Psoas muscle (tissue), 8 donors: ENCODE results near the gene TYW1. TPM values are rescaled to one million over a fixed set of nuclear protein-coding genes. Genes with fewer than 3 reads are reported as not detected.
"Not testable (repeated sequence)": the region's sequence is repeated elsewhere in the genome, so short reads cannot be mapped to it uniquely, and the experiment has no call there.

Source experiments
- ATAC-seq, 4 donors: fragments of 200-7000 bp; cut with Tn5 transposase; one replicate each; pipeline ENCODE4 v1.9.1; 2020; ENCODE audit warnings: moderate library complexity in 3 of 4, mild to moderate bottlenecking in 2 of 4
- DNase-seq, 2 donors: peaks; one replicate each; pipeline ENCODE4 v3.0.0-alpha.2; 2020
- H3K27ac ChIP-seq: fragments of 200-600 bp; one replicate; pipeline ENCODE4 v1.8.0; 2022
- H3K27me3 ChIP-seq, 3 donors: fragments of 200-600 bp in 1 of 3; one replicate each; pipeline versions ENCODE4 v1.6.1 to v1.8.0; 2013 to 2022; ENCODE audit warnings: low read length in 2 of 3, mild to moderate bottlenecking in 2 of 3, moderate library complexity in 1 of 3; ENCODE audit not compliant: insufficient read depth in 3 of 3
- H3K36me3 ChIP-seq, 2 donors: fragments of 200-600 bp in 1 of 2; one replicate each; pipeline versions ENCODE4 v1.6.1 to v1.8.0; 2013 to 2022; ENCODE audit warnings: low read depth in 1 of 2, mild to moderate bottlenecking in 1 of 2, moderate library complexity in 1 of 2; ENCODE audit not compliant: insufficient read depth in 1 of 2
- H3K4me1 ChIP-seq: fragments of 200-600 bp; one replicate; pipeline ENCODE4 v1.8.0; 2022
- H3K4me3 ChIP-seq: fragments of 200-600 bp; one replicate; pipeline ENCODE4 v1.8.0; 2022; ENCODE audit warnings: mild to moderate bottlenecking
- H3K9me3 ChIP-seq: fragments of 200-600 bp; one replicate; pipeline ENCODE4 v1.8.0; 2022
- WGBS, 3 donors: extraction: QIAGEN DNeasy Blood & Tissue Kit; methylation state at CpG; one replicate each; pipeline versions ENCODE4 v1.1.6 to v1.1.7; 2013; 5-methylcytosine and 5-hydroxymethylcytosine counted together
- intact Hi-C, 2 donors: fragments of 100-400 bp; cut with DNase I; formaldehyde crosslinking; loops; one replicate each; pipeline versions ENCODE4 v1.11.0 to v1.14.2; 2022
- polyA plus RNA-seq, 3 donors: library from polyadenylated mRNA; stranded (reverse); fragments of 200-250 nt; gene quantifications; one replicate each; pipeline ENCODE4 v1.2.3, GENCODE V29; 2013
- total RNA-seq, 4 donors: library from RNA; stranded (reverse); fragmentation: NEBNext Ultra II Directional in 2 of 4; extraction: Animal tissue kit (Norgen Biotek cat#: 25700) in 2 of 4; gene quantifications; one replicate each; pipeline versions ENCODE4 v1.2.1 to v1.2.4, GENCODE V29; 2021 to 2023
- TF ChIP-seq, protein P1 (sequence below): fragments of 200-600 bp; IDR thresholded peaks from one replicate; pipeline ENCODE4 v1.8.0; 2022; ENCODE audit warnings: antibody characterized with exemption
- donor health status: healthy with polysubstance abuse.
- donor health status: DM: no; HTN: no; CAD: no; lungs with moderate emphysema.
- donor health status: Bipolar disorder and iron deficiency.
- donor health status: healthy.
- donor health status: DM: yes; HTN: yes; CAD: no.
- donor health status: DM: no; HTN: no; CAD: no.
- donor health status: DM: no; HTN: no; CAD: no.
- donor health status: DM: yes; HTN: yes; CAD: no.

Gene TYW1
- total and polyA plus RNA-seq, 7 donors = 9.3 to 20.1 (median 10.7) TPM

DNA sequence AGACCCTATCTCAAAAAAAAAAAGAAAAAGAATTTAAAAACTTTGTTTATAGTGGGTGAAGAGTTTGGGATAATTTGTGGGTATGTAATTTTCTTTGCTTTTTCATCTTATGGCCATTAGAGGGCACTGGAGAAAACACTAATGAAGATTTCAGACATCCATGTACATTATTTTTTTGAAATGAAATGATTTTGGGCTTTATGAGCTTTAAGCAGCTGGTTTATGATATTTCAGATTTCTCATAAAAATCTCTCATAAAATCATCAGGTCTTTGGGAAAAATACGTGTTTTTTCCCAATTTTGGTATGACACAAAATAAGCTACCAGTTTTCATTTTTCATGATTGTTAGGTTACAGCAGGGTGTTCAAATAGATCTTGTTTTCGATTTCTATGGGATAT is 44.2 kb downstream of the TYW1 start:
- TF ChIP-seq, protein P1, sequence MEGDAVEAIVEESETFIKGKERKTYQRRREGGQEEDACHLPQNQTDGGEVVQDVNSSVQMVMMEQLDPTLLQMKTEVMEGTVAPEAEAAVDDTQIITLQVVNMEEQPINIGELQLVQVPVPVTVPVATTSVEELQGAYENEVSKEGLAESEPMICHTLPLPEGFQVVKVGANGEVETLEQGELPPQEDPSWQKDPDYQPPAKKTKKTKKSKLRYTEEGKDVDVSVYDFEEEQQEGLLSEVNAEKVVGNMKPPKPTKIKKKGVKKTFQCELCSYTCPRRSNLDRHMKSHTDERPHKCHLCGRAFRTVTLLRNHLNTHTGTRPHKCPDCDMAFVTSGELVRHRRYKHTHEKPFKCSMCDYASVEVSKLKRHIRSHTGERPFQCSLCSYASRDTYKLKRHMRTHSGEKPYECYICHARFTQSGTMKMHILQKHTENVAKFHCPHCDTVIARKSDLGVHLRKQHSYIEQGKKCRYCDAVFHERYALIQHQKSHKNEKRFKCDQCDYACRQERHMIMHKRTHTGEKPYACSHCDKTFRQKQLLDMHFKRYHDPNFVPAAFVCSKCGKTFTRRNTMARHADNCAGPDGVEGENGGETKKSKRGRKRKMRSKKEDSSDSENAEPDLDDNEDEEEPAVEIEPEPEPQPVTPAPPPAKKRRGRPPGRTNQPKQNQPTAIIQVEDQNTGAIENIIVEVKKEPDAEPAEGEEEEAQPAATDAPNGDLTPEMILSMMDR = peak; percentile 41
- WGBS, 3 donors = 31 to 39% (median 31%) methylated on average over 2 of the region's 2 CpGs
- ATAC-seq, H3K9me3 ChIP-seq, H3K4me3 ChIP-seq, DNase-seq, H3K27ac ChIP-seq, H3K36me3 ChIP-seq, intact Hi-C loops, H3K27me3 ChIP-seq: not testable (repeated sequence)
- H3K4me1 ChIP-seq = peaks cover 20% of the 10 kb centered on the region

DNA sequence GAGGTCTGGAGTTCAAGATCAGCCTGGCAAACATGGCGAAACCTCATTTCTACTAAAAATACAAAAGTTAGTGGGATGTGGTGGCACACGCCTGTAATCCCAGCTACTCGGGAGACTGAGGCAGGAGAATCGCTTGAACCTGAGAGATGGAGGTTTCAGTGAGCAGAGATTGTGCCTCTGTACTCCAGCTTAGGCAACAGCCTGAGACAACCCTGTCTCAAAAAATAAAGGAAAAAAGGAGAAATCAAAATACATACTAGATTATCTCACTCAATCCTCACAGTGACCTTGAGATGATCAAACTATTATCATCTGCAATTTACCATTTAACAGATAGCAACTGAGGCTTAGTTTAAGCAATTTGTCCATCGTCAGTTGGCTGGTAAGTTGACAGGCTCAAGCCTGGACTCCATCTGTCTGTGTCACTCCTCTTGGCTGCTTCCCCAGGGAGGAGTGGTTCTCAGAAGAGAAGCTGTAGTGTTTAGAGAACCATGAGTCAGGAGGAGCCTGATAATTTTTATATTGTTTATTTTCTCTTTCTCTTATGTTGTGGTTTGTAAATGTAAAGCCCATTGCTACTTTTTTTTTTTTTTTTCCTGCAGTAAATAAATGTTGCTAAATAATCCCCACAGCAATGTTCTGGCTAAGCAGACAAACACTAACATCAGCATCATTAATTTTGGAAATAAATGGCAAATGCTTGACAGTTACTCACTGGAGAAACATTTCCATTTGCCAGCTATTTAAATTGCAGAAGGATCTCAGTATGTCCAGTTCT is 46.3 kb downstream of the TYW1 start:
- H3K27ac ChIP-seq = peak overlapping the region; percentile 75

GRCh38 chr7:67043559-67043930 is 46.9 kb downstream of the TYW1 start:
- Histone ChIP-seq H3K27ac (peak overlapping the region; percentile 75), H3K4me3 (peak overlapping the region; percentile 32), H3K4me1 (peaks cover 17% of the 10 kb centered on the region)
- H3K9me3 ChIP-seq, H3K27me3 ChIP-seq, H3K36me3 ChIP-seq, intact Hi-C loops, DNase-seq: not testable (repeated sequence)
- peak; percentile 26 to 36 (median 30) for ATAC-seq
- WGBS, 3 donors = 49 to 81% (median 58%) methylated on average over 4 of the region's 4 CpGs

More for the DNA sequence above, 46.3 kb downstream of the TYW1 start:
- H3K27me3 ChIP-seq, H3K36me3 ChIP-seq, H3K9me3 ChIP-seq, intact Hi-C loops: not testable (repeated sequence)
- peaks cover 17% of the 10 kb centered on the region for H3K4me1 ChIP-seq
- ATAC-seq (peak; percentile 95 to 98 (median 97)), DNase-seq (peak; percentile 66 to 75)
- 56 to 64% (median 61%) methylated on average over 5 of the region's 5 CpGs for WGBS, 3 donors
- H3K4me3 ChIP-seq = peak overlapping the region; percentile 32

- Histone ChIP-seq H3K4me3 (no peak overlapping the region), H3K36me3 (no peaks in the 10 kb centered on the region), H3K9me3 (no peaks in the 10 kb centered on the region), H3K27me3 (no peaks in the 10 kb centered on the region), H3K4me1 (peaks cover 17% of the 10 kb centered on the region), H3K27ac (no peak overlapping the region)
- 88 to 92% (median 89%) methylated on average over 4 of the region's 4 CpGs for WGBS, 3 donors
- DNase-seq (no peak), ATAC-seq (no peak)
- TF ChIP-seq, protein P1 = no peak
- intact Hi-C loops = no loop called here
These were observed 48.9 kb downstream of the TYW1 start for GRCh38 chr7:67045496-67045995.

DNA sequence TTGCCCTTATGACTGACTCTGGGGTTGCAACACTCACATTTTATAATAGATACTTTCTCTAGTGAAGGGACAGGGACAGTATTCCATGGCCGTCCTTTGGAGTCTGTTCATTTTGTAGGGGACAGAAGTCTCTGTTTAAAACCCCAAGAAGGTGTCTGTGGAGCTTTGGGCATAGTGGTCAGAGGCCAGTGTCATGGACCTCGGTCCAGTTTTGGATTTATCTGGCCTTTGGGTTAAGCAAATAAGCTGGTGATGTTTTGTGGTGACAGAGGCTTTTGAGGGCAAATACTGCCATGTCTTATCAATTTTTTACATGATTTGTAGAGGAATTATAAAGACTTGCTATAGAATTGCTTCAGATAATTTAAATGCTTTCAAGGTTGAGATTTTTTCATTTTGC is 50.2 kb downstream of the TYW1 start:
- H3K4me3 ChIP-seq, H3K9me3 ChIP-seq, H3K27me3 ChIP-seq, H3K27ac ChIP-seq, DNase-seq, intact Hi-C loops, ATAC-seq: not testable (repeated sequence)
- Histone ChIP-seq H3K4me1 (peaks cover 14% of the 10 kb centered on the region), H3K36me3 (peaks cover 0 to 12% of the 10 kb centered on the region in 2 donors)
- 92 to 95% (median 93%) methylated on average over 2 of the region's 2 CpGs for WGBS, 3 donors

DNA sequence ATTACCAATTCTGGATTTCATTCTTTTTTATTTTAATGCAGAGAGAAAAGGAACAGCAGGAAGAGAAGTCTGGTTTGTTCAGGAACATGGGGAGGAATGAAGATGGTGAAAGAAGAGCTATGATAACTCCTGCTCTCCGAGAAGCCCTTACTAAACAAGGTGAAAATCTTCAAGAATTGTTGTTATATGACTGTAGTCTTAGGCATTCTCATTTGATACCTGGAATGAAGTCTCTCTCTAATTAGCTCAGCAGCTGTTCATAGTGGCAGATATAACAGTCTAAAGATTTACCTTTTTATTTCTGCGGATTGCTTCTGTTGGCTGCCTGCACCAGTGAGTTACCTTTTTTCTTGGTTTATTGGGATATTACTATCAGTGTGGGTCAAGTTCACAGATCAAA is 53.3 kb downstream of the TYW1 start:
- H3K4me1 ChIP-seq, intact Hi-C loops, H3K27ac ChIP-seq, H3K9me3 ChIP-seq, H3K4me3 ChIP-seq, DNase-seq, H3K27me3 ChIP-seq: not testable (repeated sequence)
- peak in 2 of 4 donors; percentile 48 to 51 for ATAC-seq
- 46 to 61% (median 48%) methylated on average over 1 to 2 of the region's 2 CpGs for WGBS, 3 donors
- H3K36me3 ChIP-seq = peaks cover 0 to 12% of the 10 kb centered on the region in 2 donors

GRCh38 chr7:67052161-67052560 is 55.5 kb downstream of the TYW1 start:
- H3K4me1 ChIP-seq, ATAC-seq, H3K4me3 ChIP-seq, intact Hi-C loops, H3K27me3 ChIP-seq, H3K9me3 ChIP-seq, H3K27ac ChIP-seq, DNase-seq: not testable (repeated sequence)
- peaks cover 0 to 14% of the 10 kb centered on the region in 2 donors for H3K36me3 ChIP-seq
- WGBS, 3 donors = 96 to 100% (median 98%) methylated on average over 2 of the region's 2 CpGs
